HEK293 (cell line): ENCODE data around the gene PHYH.

Experiments used
- CTCF ChIA-PET: fragments of 350-600 bp; formaldehyde crosslinking; extraction: SDS; loops from one replicate; lab custom pipeline; 2021; ENCODE audit warnings: antibody characterized with exemption; lab: Yijun Ruan, JAX
- POLR2A ChIA-PET: fragments of 300-600 bp; formaldehyde crosslinking; extraction: SDS; loops from one replicate; lab custom pipeline; 2020; ENCODE audit warnings: antibody characterized with exemption, inconsistent platforms; lab: Yijun Ruan, JAX
- H3K27ac ChIP-seq: fragments of 200-500 bp; sonication (Bioruptor generic); 2 replicates; pipeline ENCODE4 v1.5.1; 2014; ENCODE audit warnings: low read depth, low read length, control low read depth, inconsistent platforms; ENCODE audit errors: extremely low read depth
- H3K36me3 ChIP-seq, 2 experiments: fragments of 200-500 bp in 1 of 2; sonication (Bioruptor generic) in 1 of 2; 1 replicate in 1 of 2; 2 replicates in 1 of 2; pipeline ENCODE4 v1.5.1; 2014 to 2017; ENCODE audit warnings: inconsistent platforms in 2 of 2, low read length in 2 of 2; ENCODE audit not compliant: control insufficient read depth in 2 of 2, insufficient read depth in 1 of 2
- H3K4me1 ChIP-seq: fragments of 200-500 bp; sonication (Bioruptor generic); 2 replicates; pipeline ENCODE4 v1.5.1; 2014; ENCODE audit warnings: mild to moderate bottlenecking, low read length, inconsistent platforms; ENCODE audit not compliant: control insufficient read depth, insufficient read depth
- H3K4me3 ChIP-seq: 2 replicates; pipeline ENCODE4 v1.5.1; 2011; ENCODE audit warnings: low read depth, mild to moderate bottlenecking, control low read depth, low read length, moderate library complexity
- H3K9me3 ChIP-seq: fragments of 200-500 bp; sonication (Bioruptor generic); 2 replicates; pipeline ENCODE4 v1.5.1; 2014; ENCODE audit warnings: low read depth, low read length, inconsistent platforms; ENCODE audit not compliant: control insufficient read depth, insufficient read depth
- ELK4 ChIP-seq: IDR thresholded peaks from 2 replicates; pipeline ENCODE4 v1.6.1; 2011; ENCODE audit warnings: mild to moderate bottlenecking, low read depth, low read length, borderline replicate concordance
- OVOL3 ChIP-seq: fragments of 450-650 bp; formaldehyde crosslinking; IDR thresholded peaks from 2 replicates; pipeline ENCODE4 v1.5.1; 2016; ENCODE audit warnings: missing biosample characterization, missing genetic modification characterization
- PATZ1 ChIP-seq: fragments of 450-650 bp; formaldehyde crosslinking; IDR thresholded peaks from 2 replicates; pipeline ENCODE4 v1.5.1; 2016; ENCODE audit warnings: missing biosample characterization, missing genetic modification characterization
- SP3 ChIP-seq: fragments of 450-650 bp; formaldehyde crosslinking; IDR thresholded peaks from 2 replicates; pipeline ENCODE4 v1.5.1; 2016; ENCODE audit warnings: missing biosample characterization, missing genetic modification characterization
- TSHZ1 ChIP-seq: fragments of 450-650 bp; formaldehyde crosslinking; IDR thresholded peaks from 2 replicates; pipeline ENCODE4 v1.5.1; 2016; ENCODE audit warnings: missing biosample characterization, missing genetic modification characterization, borderline replicate concordance
- ZBTB21 ChIP-seq: fragments of 450-650 bp; formaldehyde crosslinking; IDR thresholded peaks from 2 replicates; pipeline ENCODE4 v1.5.1; 2017; ENCODE audit warnings: missing biosample characterization, missing genetic modification characterization
- ZNF174 ChIP-seq: fragments of 450-650 bp; formaldehyde crosslinking; IDR thresholded peaks from 2 replicates; pipeline ENCODE4 v1.5.0; 2017; ENCODE audit warnings: missing biosample characterization, mild to moderate bottlenecking, missing genetic modification characterization
- ZNF223 ChIP-seq: fragments of 450-650 bp; formaldehyde crosslinking; IDR thresholded peaks from 2 replicates; pipeline ENCODE4 v1.5.1; 2016; ENCODE audit warnings: missing biosample characterization, missing genetic modification characterization
- ZNF274 ChIP-seq, 2 experiments: fragments of 200-500 bp in 1 of 2; fragments of 450-650 bp in 1 of 2; sonication (Bioruptor generic) in 1 of 2; formaldehyde crosslinking in 1 of 2; IDR thresholded peaks; 2 replicates each; pipeline versions ENCODE4 v1.5.1 to v1.6.1; 2014 to 2016; ENCODE audit warnings: borderline replicate concordance in 1 of 2, inconsistent platforms in 1 of 2, low read length in 1 of 2, missing biosample characterization in 1 of 2, missing genetic modification characterization in 1 of 2
- ZNF292 ChIP-seq: fragments of 450-650 bp; formaldehyde crosslinking; IDR thresholded peaks from 2 replicates; pipeline ENCODE4 v1.5.1; 2016; ENCODE audit warnings: low read depth, missing biosample characterization, missing genetic modification characterization, borderline replicate concordance
- ZNF449 ChIP-seq: fragments of 450-650 bp; formaldehyde crosslinking; IDR thresholded peaks from 2 replicates; pipeline ENCODE4 v1.5.1; 2017; ENCODE audit warnings: missing biosample characterization, mild to moderate bottlenecking, missing genetic modification characterization, moderate library complexity
- ZNF48 ChIP-seq: fragments of 450-650 bp; formaldehyde crosslinking; IDR thresholded peaks from 2 replicates; pipeline ENCODE4 v1.5.1; 2016; ENCODE audit warnings: missing biosample characterization, missing genetic modification characterization
- ZNF561 ChIP-seq: fragments of 450-650 bp; IDR thresholded peaks from 2 replicates; pipeline ENCODE4 v1.5.1; 2018; ENCODE audit warnings: missing biosample characterization, missing genetic modification characterization, borderline replicate concordance
- ZNF596 ChIP-seq: fragments of 450-650 bp; IDR thresholded peaks from 2 replicates; pipeline ENCODE4 v1.5.0; 2018; ENCODE audit warnings: missing biosample characterization, mild to moderate bottlenecking, missing genetic modification characterization, moderate library complexity
- ZNF664 ChIP-seq: fragments of 450-650 bp; formaldehyde crosslinking; IDR thresholded peaks from 2 replicates; pipeline ENCODE4 v1.5.1; 2016; ENCODE audit warnings: missing biosample characterization, missing genetic modification characterization
- ZNF768 ChIP-seq: fragments of 450-650 bp; formaldehyde crosslinking; IDR thresholded peaks from 2 replicates; pipeline ENCODE4 v1.5.1; 2018; ENCODE audit warnings: missing biosample characterization, mild to moderate bottlenecking, missing genetic modification characterization
- ZNF776 ChIP-seq: fragments of 450-650 bp; formaldehyde crosslinking; IDR thresholded peaks from 2 replicates; pipeline ENCODE4 v1.5.0; 2017; ENCODE audit warnings: missing biosample characterization, missing genetic modification characterization, borderline replicate concordance
- TF ChIP-seq, protein P1 (sequence below): fragments of 450-650 bp; formaldehyde crosslinking; IDR thresholded peaks from 2 replicates; pipeline ENCODE4 v1.5.1; 2016; ENCODE audit warnings: missing biosample characterization, missing genetic modification characterization

PHYH gene

DNA sequence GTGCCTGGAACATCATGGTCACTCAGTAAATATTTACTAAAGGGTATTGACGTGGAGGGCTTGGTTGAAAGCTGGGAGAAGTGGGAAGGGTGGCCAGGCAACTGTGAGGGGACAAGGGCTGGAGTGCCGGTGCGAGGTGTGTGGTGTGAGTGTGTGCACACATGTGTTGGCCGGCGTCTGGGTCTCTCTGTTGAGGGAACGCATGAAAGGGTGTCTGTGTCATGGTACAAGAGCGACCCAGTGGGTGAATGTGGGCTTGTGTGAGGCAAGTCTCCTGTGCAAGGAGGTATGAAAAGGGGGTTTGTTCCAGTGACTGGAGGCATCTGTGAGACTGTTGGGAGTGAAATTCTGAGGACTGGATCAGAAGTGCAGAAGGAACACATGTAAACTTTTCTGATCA is 36.3 kb downstream of the PHYH start:
- H3K4me1 ChIP-seq: no peaks in the 10 kb centered on the region
- TF ChIP-seq ZBTB21 (tag by site-specific recombination): no peak
- TF ChIP-seq ZNF174 (tag by site-specific recombination): no peak
- no peak for TF ChIP-seq ZNF664 (tag by site-specific recombination)
- TF ChIP-seq ELK4: no peak
- TF ChIP-seq ZNF596 (tag by site-specific recombination): no peak
- H3K36me3 ChIP-seq: no peaks in the 10 kb centered on the region
- no peak overlapping the region for H3K27ac ChIP-seq
- no peaks in the 10 kb centered on the region for H3K9me3 ChIP-seq
- no peak overlapping the region for H3K4me3 ChIP-seq
- ChIA-PET CTCF (no interaction called here), POLR2A (no interaction called here)

DNA sequence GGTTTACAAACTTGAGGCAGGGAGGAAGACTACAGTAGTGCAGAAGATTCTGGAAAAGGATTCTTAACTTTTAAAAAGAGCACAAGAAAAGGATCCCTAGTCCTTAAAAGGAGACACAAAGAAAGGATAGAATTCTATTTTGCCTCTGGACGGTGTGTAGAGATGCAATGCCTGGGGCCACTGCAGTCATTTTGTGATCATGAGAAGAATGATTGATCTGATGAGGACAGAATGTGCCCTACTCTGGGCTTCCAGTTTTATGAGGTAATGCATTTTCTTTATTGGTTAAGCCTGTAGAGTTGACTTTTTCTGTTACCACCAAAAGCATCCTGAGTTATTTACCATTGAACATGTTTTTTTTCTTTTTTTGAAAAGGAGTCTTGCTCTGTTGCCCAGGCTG is 37.4 kb downstream of the PHYH start:
- H3K36me3 ChIP-seq: no peaks in the 10 kb centered on the region
- no peaks in the 10 kb centered on the region for H3K9me3 ChIP-seq
- no peak overlapping the region for H3K4me3 ChIP-seq
- H3K27ac ChIP-seq: no peak overlapping the region
- ChIA-PET POLR2A (no interaction called here), CTCF (no interaction called here)
- H3K4me1 ChIP-seq: no peaks in the 10 kb centered on the region
- TF ChIP-seq PATZ1 (tag by site-specific recombination): no peak
- TF ChIP-seq ZNF292 (tag by site-specific recombination): no peak
- no peak for TF ChIP-seq ZNF449 (tag by site-specific recombination)
- no peak for TF ChIP-seq TSHZ1 (tag by site-specific recombination)
- TF ChIP-seq ZNF223 (tag by site-specific recombination): no peak
- no peak for TF ChIP-seq ZNF768 (tag by site-specific recombination)
- no peak for TF ChIP-seq ZNF274 (IDR thresholded peaks at IDR 0.05; ENCODE audit: low read length)
- no peak for TF ChIP-seq ZNF274 (tag by site-specific recombination; IDR thresholded peaks at IDR 0.05; ENCODE audit: borderline replicate concordance)
- TF ChIP-seq ZNF48 (tag by site-specific recombination): no peak
- TF ChIP-seq ZNF776: no peak
- TF ChIP-seq, protein P1, sequence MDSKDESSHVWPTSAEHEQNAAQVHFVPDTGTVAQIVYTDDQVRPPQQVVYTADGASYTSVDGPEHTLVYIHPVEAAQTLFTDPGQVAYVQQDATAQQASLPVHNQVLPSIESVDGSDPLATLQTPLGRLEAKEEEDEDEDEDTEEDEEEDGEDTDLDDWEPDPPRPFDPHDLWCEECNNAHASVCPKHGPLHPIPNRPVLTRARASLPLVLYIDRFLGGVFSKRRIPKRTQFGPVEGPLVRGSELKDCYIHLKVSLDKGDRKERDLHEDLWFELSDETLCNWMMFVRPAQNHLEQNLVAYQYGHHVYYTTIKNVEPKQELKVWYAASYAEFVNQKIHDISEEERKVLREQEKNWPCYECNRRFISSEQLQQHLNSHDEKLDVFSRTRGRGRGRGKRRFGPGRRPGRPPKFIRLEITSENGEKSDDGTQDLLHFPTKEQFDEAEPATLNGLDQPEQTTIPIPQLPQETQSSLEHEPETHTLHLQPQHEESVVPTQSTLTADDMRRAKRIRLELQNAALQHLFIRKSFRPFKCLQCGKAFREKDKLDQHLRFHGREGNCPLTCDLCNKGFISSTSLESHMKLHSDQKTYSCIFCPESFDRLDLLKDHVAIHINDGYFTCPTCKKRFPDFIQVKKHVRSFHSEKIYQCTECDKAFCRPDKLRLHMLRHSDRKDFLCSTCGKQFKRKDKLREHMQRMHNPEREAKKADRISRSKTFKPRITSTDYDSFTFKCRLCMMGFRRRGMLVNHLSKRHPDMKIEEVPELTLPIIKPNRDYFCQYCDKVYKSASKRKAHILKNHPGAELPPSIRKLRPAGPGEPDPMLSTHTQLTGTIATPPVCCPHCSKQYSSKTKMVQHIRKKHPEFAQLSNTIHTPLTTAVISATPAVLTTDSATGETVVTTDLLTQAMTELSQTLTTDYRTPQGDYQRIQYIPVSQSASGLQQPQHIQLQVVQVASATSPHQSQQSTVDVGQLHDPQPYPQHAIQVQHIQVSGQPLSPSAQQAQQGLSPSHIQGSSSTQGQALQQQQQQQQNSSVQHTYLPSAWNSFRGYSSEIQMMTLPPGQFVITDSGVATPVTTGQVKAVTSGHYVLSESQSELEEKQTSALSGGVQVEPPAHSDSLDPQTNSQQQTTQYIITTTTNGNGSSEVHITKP (tag by site-specific recombination): no peak
- TF ChIP-seq SP3 (tag by site-specific recombination): no peak
- TF ChIP-seq OVOL3 (tag by site-specific recombination): no peak
- TF ChIP-seq ZNF561 (tag by site-specific recombination): no peak
